ENCODE measurements around the gene GNAO1. TPM values are rescaled to one million over a fixed set of nuclear protein-coding genes. Genes with fewer than 3 reads are reported as not detected.

Gene GNAO1
- total and polyA plus RNA-seq, 5 experiments from 2014 or later, result 0.62 to 0.85 (median 0.65) TPM; not detected in 2

DNA sequence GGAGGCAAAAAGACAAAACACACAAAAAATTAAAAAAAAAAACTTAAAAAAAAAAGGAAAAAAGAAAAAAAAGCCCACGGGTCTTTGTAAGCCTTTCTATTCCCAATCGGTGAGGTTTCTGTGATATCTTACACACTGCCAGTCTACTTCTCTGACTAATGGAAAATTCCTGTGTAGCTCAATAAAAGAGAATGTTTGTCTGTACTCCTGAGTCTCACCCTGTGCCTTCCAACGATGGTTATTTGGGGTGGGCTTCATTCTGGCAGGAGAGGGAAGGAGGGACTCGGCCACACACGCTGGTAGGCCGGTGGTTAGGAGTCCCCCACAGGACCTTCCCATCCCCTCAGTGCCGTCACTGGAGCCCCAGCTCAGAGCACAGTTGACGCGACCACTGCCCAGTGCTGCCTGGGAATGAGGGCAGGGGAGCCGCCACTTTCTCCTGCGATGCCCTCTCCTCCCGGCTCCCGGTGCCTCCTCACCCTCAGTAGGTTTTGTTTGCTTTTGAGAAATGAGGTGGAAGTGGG is 166.0 kb downstream of the GNAO1 start:
- Mint-ChIP-seq H3K27ac (peak overlapping the region; percentile 80 to 95 (median 90)), H3K36me3 (peaks cover 0 to 11% (median 2%) of the 10 kb centered on the region in 3 donors), H3K27me3 (no peaks in the 10 kb centered on the region), H3K4me1 (peaks cover 12 to 36% (median 31%) of the 10 kb centered on the region in 4 donors), H3K4me3 (peak overlapping the region; percentile 84 to 93 (median 90)), H3K9me3 (no peaks in the 10 kb centered on the region)
- ATAC-seq (peak in 1 of 2 donors; percentile 30), DNase-seq (peak in 1 of 10 donors; percentile 14)
- POLR2A ChIA-PET, result no interaction called here

DNA sequence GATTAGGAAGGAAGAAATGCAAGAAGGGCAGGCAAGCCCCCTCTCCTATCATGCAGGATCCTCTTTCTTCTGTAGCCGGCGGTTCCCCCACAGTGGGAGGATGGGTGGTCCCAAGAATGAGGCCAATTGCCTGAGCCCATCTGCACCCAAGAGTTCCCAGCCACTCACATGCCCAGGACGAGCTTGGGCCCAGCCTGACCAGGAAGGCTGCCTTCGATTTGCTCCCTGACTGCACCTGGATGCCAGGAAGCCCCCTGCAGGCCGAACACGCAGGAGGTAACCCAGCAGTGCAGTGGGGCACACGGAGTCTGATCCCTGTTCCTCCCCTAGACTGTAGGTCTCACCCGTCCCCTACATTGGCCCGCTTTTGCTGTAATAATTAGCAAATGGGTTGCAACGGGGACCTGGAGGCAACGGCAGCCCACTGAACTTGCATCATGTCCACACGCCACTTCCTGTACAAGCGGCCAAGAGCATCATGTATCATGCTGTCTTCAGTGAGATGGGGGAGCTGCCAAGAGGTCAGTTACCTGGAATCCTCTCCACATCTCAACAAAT is 166.6 kb downstream of the GNAO1 start:
- Mint-ChIP-seq H3K27ac (peak overlapping the region in 8 of 10 donors; percentile 31 to 87 (median 78)), H3K27me3 (no peaks in the 10 kb centered on the region), H3K36me3 (peaks cover 0 to 16% (median 6%) of the 10 kb centered on the region in 3 donors), H3K9me3 (no peaks in the 10 kb centered on the region), H3K4me1 (peaks cover 14 to 36% (median 31%) of the 10 kb centered on the region in 4 donors), H3K4me3 (peak overlapping the region; percentile 18 to 93 (median 86))
- peak in 2 of 10 donors; percentile 10 to 32 for DNase-seq
- POLR2A ChIA-PET, result no interaction called here
- no peak for ATAC-seq

DNA sequence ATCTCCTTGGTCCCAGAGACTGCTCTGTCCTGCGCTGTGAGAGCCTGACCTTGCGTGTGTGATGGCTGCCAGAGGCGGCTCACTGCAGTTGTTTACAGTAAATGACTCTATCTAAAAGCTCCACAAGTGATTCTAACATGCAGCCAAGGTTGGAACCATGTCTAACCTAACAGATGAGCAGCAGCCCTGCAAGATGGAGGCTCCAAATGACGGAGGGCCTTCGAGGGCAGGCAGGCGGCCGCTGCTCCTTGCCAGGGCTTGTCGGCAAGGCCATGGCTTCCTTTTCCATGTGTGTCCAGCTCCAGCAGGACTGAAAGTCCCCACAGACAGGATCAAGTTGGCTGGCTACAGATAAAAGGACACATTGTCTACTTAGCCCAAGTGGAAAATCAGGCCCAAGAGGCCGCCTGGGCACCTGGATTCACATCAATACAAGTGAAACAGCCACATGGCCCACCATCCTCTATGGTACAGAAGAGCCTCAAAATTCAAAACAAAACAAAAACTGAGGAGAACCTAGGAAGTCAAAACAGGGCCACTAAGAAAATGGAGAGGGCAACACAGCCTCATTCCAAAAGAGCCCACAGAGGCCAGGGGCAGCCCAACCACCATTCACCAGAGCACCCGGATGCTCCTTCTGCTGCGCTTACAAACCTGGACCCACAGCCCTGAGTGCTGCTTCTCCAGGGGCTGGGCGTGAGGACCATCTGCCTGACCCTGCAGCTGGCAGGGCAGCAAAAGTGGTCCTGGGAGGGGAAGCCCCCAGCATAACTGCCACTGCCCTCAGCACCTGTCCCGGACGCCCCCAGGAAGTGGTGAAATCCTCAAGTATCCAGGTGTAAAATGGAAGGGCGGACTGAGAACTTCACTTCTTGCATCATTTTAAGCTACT is 169.1 kb downstream of the GNAO1 start:
- H3K27me3 Mint-ChIP-seq, result no peaks in the 10 kb centered on the region
- POLR2A ChIA-PET, result no interaction called here
- ATAC-seq, result no peak
- H3K27ac Mint-ChIP-seq, result peak overlapping the region in 6 of 10 donors; percentile 5 to 84 (median 52)
- peaks cover 0 to 34% (median 6%) of the 10 kb centered on the region in 3 donors for H3K36me3 Mint-ChIP-seq
- no peaks in the 10 kb centered on the region for H3K9me3 Mint-ChIP-seq
- peaks cover 14 to 36% (median 31%) of the 10 kb centered on the region in 4 donors for H3K4me1 Mint-ChIP-seq
- H3K4me3 Mint-ChIP-seq, result no peak overlapping the region
- DNase-seq, result no peak

DNA sequence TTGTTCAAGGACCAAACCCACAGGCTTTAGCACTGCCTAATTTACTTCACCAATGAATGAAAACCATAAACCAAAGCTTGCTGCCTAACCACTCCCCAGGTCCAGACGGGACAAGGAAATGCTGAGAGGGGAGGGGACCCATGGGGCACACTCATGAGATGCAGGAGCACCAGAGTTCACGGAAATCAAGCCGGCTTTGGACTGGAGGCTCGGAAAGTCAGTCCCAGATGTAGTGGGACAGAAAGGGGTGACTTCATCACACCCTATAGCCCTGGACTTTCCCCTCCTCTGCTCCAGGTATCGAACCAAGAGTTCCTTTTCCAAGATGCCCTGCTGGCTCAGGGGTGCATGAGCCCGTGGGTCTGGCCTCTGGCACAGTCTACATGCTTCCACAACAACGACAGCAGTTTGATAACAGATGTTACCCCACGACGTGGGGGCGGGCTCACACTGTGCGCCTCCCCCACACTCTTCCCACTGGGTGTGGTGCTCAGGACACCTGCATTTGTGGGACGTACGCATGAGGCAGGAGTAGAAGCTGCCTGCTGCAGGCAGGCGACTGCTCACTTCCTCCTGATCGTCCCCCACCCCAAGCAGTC is 170.9 kb downstream of the GNAO1 start:
- peaks cover 6 to 22% (median 19%) of the 10 kb centered on the region in 4 donors for H3K4me1 Mint-ChIP-seq

DNA sequence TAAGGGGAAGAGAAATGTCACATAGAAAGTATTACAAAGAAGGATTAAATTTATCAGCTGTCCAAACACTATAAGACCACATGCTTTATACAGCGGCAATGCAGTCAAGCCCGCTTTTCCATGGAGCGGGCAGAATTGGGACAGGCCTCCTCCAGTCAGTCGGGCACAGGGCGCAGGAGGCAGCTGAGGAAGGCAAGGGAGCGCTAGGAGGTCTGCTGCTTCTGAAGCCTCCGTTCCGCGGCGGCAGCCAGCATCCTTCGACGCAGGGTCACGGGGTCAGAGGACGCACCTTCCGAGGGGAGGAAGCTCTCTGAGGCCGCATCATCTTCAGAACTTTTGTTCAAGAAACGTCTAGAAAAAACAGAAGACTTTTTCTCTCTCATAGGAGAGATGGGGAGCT is 171.4 kb downstream of the GNAO1 start:
- peaks cover 6 to 17% (median 13%) of the 10 kb centered on the region in 4 donors for H3K4me1 Mint-ChIP-seq
- peak overlapping the region in 3 of 10 donors; percentile 14 to 75 (median 15) for H3K27ac Mint-ChIP-seq
- ATAC-seq, result no peak
- POLR2A ChIA-PET, result no interaction called here
- no peak overlapping the region for H3K4me3 Mint-ChIP-seq
- no peaks in the 10 kb centered on the region for H3K27me3 Mint-ChIP-seq
- DNase-seq, result no peak
- no peaks in the 10 kb centered on the region for H3K9me3 Mint-ChIP-seq
- H3K36me3 Mint-ChIP-seq, result peaks cover 0 to 45% (median 11%) of the 10 kb centered on the region in 3 donors

More for the DNA sequence above, 170.9 kb downstream of the GNAO1 start:
- no peaks in the 10 kb centered on the region for H3K27me3 Mint-ChIP-seq
- H3K36me3 Mint-ChIP-seq, result peaks cover 0 to 42% (median 8%) of the 10 kb centered on the region in 3 donors
- no peak for DNase-seq
- no peak overlapping the region for H3K4me3 Mint-ChIP-seq
- H3K27ac Mint-ChIP-seq, result peak overlapping the region in 5 of 10 donors; percentile 14 to 79 (median 63)
- POLR2A ChIA-PET, result no interaction called here
- ATAC-seq, result no peak
- no peaks in the 10 kb centered on the region for H3K9me3 Mint-ChIP-seq

DNA sequence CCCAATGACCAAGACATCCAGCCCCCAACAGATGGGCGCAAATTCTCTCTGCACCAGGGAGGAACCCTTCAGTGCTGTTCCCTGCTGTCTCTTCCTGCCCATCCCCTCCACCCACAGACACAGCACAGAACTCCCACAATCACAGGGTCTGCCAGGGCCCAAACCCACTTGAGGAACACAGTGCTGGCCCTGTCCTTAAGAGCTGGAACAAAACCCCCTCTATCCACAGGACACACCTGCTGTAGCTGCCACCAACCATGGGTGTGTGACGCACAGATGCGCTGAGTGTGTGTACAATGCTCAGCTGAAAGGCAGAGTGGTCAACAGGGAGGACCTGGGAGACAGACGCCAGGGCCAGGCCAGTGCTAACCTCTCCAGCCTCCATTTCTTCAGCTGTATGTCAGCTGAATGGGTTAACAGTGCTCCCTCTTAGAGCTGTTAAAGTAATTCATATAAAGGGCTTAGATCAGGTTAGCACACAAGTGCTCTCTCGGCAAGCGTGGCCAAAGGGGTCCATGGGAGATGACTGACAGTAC is 172.0 kb downstream of the GNAO1 start:
- ATAC-seq (no peak), DNase-seq (no peak)
- Mint-ChIP-seq H3K4me3 (no peak overlapping the region), H3K9me3 (no peaks in the 10 kb centered on the region), H3K27me3 (no peaks in the 10 kb centered on the region), H3K36me3 (peaks cover 0 to 51% (median 11%) of the 10 kb centered on the region in 3 donors), H3K27ac (peak overlapping the region in 1 of 10 donors; percentile 75), H3K4me1 (peaks cover 6 to 13% (median 10%) of the 10 kb centered on the region in 4 donors)
- POLR2A ChIA-PET, result no interaction called here

DNA sequence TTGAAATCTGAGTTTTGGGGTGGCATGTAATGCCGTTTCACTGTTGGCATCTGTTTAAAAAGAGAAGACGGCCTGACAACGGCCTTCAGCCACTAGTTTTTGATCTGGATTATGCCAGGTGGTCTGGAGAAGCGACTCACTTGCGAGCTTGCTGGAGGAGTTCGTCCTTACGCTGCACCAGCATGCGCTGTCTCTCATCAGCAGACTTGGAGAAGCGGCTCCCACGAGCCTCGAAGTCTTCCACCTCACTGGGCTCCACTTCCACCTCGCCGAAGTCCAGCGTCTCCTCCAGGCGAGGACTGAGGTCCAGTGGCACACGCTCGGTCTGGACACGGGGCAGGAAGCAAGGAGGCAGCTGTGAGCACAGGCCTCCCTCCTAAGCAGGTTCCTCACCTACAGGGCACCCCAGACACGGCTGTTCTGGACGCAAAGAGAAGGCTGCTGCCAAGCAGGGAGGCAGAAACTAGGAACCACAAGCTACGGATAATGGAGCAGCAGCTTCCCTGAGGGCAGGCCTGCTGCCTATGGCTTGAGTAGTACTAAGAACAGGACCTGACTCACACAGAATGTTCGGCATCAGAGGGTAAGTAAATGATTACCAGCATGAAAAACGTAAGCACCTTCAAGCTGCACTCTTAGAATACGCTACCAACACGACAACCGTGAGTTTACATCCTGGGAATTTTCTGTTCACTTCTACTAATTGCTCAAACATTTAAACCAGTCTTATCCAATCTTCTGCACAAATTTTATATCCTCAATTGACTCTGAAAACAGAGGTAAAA is 172.7 kb downstream of the GNAO1 start:
- DNase-seq, result no peak
- ATAC-seq, result no peak
- no peaks in the 10 kb centered on the region for H3K9me3 Mint-ChIP-seq
- H3K4me1 Mint-ChIP-seq, result peaks cover 6 to 10% (median 8%) of the 10 kb centered on the region in 4 donors
- H3K27ac Mint-ChIP-seq, result peak overlapping the region in 1 of 10 donors; percentile 27
- H3K27me3 Mint-ChIP-seq, result no peaks in the 10 kb centered on the region
- no peak overlapping the region for H3K4me3 Mint-ChIP-seq
- POLR2A ChIA-PET, result no interaction called here
- peaks cover 4 to 58% (median 16%) of the 10 kb centered on the region in 3 donors for H3K36me3 Mint-ChIP-seq

DNA sequence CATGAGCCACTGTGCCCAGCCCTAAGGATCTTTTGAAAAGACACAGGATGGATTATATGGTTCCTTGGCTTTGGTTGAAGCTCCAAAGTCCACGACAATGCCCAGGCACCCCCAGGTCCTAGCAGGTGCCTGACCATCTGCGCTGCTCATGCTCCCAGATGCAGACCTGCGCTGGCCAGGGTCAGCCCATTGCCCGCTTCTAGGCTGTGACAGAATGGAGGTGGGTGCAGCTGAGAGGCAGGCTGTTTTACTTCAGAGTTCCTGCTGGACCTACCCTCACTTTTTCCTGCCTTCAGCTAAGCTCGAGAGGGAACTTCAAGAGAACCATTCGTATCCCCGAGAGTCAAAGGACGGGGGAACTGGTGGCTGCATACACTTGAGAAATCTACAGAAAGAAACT is 173.6 kb downstream of the GNAO1 start:
- no peaks in the 10 kb centered on the region for H3K27me3 Mint-ChIP-seq
- peaks cover 2 to 6% (median 4%) of the 10 kb centered on the region in 4 donors for H3K4me1 Mint-ChIP-seq
- H3K27ac Mint-ChIP-seq, result peak overlapping the region in 2 of 10 donors; percentile 12 to 59
- ATAC-seq (no peak), DNase-seq (no peak)
- no peaks in the 10 kb centered on the region for H3K9me3 Mint-ChIP-seq
- H3K36me3 Mint-ChIP-seq, result peaks cover 5 to 67% (median 16%) of the 10 kb centered on the region in 3 donors
- POLR2A ChIA-PET, result no interaction called here
- H3K4me3 Mint-ChIP-seq, result no peak overlapping the region

DNA sequence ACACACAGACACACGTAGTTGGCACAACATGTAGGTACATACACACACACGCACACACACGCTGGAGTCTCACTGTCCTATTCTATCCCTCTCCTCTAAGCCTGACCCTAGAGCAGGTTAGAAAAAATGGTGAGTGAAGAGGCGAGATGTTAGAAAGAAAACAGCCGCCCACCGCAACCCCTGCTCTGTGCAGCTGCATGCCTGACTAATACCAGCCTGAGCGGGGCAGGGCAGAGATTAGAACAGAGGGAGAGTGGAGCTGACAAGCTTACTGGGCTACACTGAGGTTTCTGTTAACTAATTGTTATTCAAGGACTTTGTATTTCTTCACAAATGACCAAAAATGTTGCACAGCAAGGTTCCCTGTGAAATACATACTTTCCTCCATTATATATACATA is 174.3 kb downstream of the GNAO1 start:
- Mint-ChIP-seq H3K27ac (peak overlapping the region in 1 of 10 donors; percentile 32), H3K4me1 (peaks cover 0 to 3% (median 0%) of the 10 kb centered on the region in 4 donors), H3K36me3 (peaks cover 5 to 67% (median 16%) of the 10 kb centered on the region in 3 donors), H3K27me3 (no peaks in the 10 kb centered on the region), H3K4me3 (no peak overlapping the region), H3K9me3 (no peaks in the 10 kb centered on the region)
- ATAC-seq (no peak), DNase-seq (no peak)
- POLR2A ChIA-PET, result no interaction called here

DNA sequence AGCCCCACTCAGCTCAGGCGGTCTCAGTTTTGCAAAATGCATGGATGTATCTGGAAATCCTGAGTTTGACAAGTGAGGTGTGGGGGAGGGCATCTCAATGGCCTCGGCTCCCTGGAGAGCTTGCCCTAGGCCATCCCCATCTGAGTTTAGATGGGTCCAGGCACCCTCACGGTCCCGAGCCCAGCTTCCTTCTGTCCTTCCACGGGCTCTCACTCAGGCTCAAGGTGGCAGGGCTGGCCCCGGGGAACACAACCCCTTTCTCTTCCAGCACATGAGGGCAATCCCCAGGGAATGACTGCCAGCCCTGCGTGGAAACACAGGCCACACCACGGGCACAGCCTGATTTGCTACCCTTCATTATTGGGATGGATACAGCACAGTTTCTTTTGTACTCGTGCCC is 175.7 kb downstream of the GNAO1 start:
- ATAC-seq, result no peak
- peaks cover 5 to 62% (median 16%) of the 10 kb centered on the region in 3 donors for H3K36me3 Mint-ChIP-seq
- H3K4me1 Mint-ChIP-seq, result peaks cover 6 to 9% (median 8%) of the 10 kb centered on the region in 4 donors
- H3K27ac Mint-ChIP-seq, result peak overlapping the region in 1 of 10 donors; percentile 37
- DNase-seq, result no peak
- POLR2A ChIA-PET, result no interaction called here
- no peaks in the 10 kb centered on the region for H3K9me3 Mint-ChIP-seq
- H3K27me3 Mint-ChIP-seq, result no peaks in the 10 kb centered on the region
- no peak overlapping the region for H3K4me3 Mint-ChIP-seq

DNA sequence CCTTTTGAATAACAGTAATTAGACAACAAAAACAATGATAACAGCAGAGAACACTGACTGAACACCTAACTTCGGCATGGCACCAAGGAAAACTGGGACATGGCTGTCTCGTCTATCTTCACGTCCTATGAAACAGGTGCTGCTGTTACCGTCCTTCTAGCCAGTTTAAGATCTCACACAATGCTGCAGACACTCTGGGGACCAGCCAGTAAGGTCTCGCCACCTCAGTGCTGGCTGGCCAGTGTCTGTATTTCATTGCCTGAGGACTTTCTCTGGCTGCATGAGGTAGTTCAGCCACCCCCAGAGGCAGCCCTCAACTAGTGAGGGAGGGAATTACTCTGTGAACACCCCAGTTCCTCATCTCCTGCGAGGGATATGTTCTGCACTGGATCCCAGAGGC is 176.5 kb downstream of the GNAO1 start:
- ATAC-seq (no peak), DNase-seq (no peak)
- Mint-ChIP-seq H3K9me3 (no peaks in the 10 kb centered on the region), H3K4me3 (no peak overlapping the region), H3K4me1 (peaks cover 13 to 17% (median 15%) of the 10 kb centered on the region in 4 donors), H3K27me3 (no peaks in the 10 kb centered on the region), H3K36me3 (peaks cover 5 to 54% (median 10%) of the 10 kb centered on the region in 3 donors), H3K27ac (peak overlapping the region in 2 of 10 donors; percentile 37)
- POLR2A ChIA-PET, result no interaction called here

DNA sequence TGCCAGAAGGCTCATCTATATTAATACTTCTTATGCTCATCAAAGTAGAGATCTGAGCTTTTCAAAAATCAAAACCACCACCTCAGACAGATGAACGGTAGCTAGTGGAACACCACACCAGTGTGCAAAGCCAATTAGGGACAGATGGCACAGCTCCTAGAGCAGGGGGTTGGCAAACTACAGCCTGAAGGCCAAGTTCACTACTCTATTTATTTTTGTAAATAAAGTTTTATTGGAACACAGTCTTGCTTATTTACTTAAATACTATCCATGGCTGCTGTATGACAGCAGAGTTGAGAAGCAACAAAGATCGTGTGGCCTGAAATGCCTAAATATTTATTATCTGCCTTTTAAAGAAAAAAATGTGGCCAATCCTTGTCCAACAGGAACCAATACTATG is 177.3 kb downstream of the GNAO1 start:
- DNase-seq (no peak), ATAC-seq (no peak)
- Mint-ChIP-seq H3K27ac (peak overlapping the region in 1 of 10 donors; percentile 46), H3K9me3 (no peaks in the 10 kb centered on the region), H3K27me3 (no peaks in the 10 kb centered on the region), H3K36me3 (peaks cover 5 to 52% (median 10%) of the 10 kb centered on the region in 3 donors), H3K4me1 (peaks cover 15 to 25% (median 19%) of the 10 kb centered on the region in 4 donors), H3K4me3 (no peak overlapping the region)
- POLR2A ChIA-PET, result no interaction called here

Data from naive thymus-derived CD8-positive, alpha-beta T cell (primary cell).